Measurements from ENCODE around the gene PMM2.
"Not testable (repeated sequence)": the region's sequence is repeated elsewhere in the genome, so short reads cannot be mapped to it uniquely, and the experiment has no call there.

Gene PMM2

GRCh38 chr16:8782673-8783072, 15.0 kb upstream of the PMM2 start:
- no peak for DNase-seq (ENCODE audit: low spot score)

- DNase-seq (ENCODE audit: low spot score), result no peak
Observed at GRCh38 chr16:8785408-8785807, 12.2 kb upstream of the PMM2 start.

DNA sequence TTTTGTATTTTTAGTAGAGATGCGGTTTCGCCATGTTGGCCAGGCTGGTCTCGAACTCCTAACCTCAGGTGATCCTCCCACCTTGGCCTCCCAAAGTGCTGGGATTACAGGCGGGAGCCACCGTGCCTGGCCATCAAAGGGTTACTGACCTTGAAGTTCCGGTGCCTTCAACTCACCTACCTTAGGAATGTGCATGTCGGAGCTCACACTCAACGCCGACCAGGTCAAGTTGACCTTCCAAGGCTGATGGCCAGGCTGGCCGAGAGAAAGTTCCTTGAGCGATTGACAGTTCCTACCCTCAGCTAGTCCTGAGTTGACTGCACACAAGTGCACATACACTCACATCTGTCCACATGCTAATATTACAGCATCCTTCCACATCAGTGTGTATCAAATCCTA, 11.3 kb upstream of the PMM2 start:
- DNase-seq (ENCODE audit: low spot score), result not testable (repeated sequence)

- no peak for DNase-seq (ENCODE audit: low spot score)
Observed at GRCh38 chr16:8788578-8789172, 9.0 kb upstream of the PMM2 start.

DNA sequence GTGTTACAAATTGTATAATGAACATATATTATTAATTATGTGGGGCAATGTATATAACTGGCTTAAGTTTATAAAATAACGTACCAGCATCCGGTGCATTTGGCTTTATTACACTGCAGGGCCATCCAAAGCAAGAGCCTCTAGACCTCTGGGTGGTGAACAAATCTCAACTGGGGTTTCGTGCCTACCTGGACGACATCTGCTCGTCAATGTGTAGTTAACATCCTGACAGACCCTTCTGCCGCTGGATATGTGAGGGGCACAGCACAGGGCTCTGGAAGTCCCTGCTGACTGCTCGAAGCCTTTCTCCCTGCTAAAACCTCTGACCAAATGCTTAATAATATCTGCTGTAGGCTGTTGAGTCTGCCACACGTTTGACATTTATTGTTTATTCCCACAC, 2.5 kb upstream of the PMM2 start:
- DNase-seq (ENCODE audit: low spot score), result no peak

DNA sequence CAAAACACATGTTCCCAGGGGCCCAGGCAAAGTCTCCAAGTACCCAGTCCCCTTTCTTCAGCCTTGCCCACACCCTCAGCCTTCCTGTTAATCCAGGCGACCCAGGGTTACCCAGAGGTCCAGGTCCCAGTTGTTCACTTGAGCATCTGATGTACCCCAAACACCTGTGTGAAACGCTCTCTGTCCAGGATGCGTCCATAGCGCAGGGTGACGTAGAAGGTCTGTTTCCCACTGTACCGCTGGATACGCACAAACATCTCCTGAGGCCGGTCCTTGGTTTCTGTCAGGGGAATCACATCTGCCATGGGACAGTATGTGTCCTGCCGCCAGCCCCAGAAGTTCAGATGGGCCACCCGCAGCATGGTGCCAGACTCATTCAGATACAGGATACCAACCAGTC, 1.8 kb upstream of the PMM2 start:
- DNase-seq (ENCODE audit: low spot score), result no peak

GRCh38 chr16:8796469-8797363, 923 bp upstream of the PMM2 start:
- no peak for DNase-seq (ENCODE audit: low spot score)

GRCh38 chr16:8798174-8798527, 512 bp downstream of the PMM2 start:
- DNase-seq (ENCODE audit: low spot score), result no peak

GRCh38 chr16:8798535-8799157, 1.0 kb downstream of the PMM2 start:
- no peak for DNase-seq (ENCODE audit: low spot score)

DNA sequence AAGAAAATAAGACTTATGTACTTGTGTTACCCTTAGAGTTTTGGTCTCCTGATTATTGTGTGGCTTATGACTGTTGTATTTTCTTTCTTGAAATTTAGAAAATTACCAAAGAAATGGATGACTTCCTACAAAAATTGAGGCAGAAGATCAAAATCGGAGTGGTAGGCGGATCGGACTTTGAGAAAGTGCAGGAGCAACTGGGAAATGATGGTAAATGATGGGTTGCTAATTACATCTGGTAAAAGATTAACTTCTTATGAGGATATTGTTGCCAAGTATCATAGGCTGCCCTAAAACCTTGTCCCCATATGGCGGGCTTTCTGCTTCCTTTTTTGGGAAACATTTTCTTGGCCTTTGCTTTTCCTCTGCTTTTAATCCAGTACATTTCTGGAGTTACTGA, 4.1 kb downstream of the PMM2 start:
- DNase-seq (ENCODE audit: low spot score), result no peak

GRCh38 chr16:8803733-8804132, 6.1 kb downstream of the PMM2 start:
- not testable (repeated sequence) for DNase-seq (ENCODE audit: low spot score)

DNA sequence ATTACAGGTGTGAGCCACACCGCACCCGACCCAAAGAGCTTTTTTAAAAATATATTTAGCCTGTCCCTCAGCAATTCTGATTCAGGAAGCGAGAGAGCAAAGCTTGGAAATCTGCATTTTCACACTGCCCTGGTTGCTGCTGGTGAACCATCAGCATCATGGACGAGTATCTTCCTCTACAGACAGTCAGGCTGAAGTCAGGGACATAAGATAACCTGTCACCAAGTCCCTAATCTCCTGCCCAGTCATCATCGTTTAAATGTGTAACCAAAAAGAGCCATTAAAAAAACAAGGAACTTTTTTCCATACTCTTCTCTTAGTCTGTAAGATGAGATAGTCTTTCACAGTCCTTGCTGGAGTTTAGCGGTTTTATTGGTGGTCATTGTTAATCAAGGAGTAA, 6.7 kb downstream of the PMM2 start:
- no peak for DNase-seq (ENCODE audit: low spot score)

DNA sequence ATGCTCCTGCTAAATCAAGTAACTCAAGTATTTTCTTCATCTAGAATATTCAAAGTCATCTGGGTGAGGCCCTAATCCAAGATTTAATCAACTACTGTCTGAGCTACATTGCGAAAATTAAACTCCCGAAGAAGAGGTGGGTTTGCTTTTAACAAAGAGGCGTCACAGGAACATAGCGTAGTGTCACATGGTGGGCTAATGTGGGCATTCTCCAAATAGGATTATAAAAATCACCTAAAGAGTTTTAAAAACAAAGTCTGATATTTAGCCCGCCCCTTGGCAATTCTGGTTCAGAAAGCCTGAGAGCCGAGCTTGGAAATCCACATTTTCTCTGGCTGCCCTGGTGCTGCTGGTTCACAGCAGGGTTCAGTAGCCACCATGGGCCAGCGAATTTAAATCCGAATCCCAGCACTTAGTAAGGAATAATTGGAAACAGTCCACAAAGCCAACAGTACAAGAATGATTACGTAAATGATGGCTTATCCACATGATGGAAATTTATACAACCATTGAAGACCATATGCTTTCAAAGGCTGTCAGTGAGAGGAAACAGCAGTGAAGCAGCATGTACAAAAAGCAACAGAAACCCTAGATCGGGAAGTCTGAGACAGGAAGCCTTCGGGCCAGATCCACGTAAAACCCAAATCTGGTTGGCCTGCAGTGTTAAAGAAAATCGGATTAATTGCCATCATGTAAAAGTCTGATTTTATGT, 8.8 kb downstream of the PMM2 start:
- peak; percentile 33 for DNase-seq (ENCODE audit: low spot score)

DNA sequence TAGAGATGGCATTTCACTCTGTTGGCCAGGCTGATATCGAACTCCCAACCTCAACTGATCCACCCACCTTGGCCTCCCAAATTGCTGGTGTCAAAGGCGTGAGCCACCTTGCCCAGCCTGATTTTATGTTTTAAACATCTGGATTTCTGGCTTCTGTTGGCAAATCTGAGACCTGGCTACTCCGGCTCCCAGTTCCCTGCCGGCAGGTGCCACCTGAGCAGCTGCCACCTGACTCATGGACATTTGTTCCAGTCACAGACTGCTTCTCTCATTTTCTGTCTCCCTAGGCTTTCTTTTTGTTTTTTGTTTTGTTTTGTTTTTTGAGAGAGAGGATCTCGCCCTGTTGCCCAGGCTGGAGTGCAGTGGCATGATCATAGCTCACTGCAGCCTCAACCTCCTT, 9.6 kb downstream of the PMM2 start:
- DNase-seq (ENCODE audit: low spot score), result no peak

DNA sequence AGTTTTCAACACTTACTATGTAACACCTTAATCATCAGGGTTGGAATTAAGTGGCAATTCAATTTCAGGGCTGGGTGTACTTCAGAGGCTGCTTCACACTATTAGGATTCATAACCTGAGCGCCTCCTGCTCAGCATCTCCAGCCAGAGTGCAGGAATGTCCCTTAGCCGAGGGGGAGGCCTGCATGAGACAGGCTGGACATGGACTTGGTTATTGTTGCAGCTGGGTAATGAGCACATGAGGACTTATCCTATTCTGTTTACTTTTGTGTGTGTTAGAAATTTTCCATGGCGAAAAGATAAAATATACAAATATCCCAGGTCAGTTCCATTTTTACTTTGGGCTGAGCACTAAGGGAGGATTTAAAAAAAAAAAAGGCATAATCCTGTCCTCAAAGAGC, 10.4 kb downstream of the PMM2 start:
- DNase-seq (ENCODE audit: low spot score), result no peak

- DNase-seq (ENCODE audit: low spot score), result no peak
Observed at GRCh38 chr16:8808613-8809353, 11.1 kb downstream of the PMM2 start.

DNA sequence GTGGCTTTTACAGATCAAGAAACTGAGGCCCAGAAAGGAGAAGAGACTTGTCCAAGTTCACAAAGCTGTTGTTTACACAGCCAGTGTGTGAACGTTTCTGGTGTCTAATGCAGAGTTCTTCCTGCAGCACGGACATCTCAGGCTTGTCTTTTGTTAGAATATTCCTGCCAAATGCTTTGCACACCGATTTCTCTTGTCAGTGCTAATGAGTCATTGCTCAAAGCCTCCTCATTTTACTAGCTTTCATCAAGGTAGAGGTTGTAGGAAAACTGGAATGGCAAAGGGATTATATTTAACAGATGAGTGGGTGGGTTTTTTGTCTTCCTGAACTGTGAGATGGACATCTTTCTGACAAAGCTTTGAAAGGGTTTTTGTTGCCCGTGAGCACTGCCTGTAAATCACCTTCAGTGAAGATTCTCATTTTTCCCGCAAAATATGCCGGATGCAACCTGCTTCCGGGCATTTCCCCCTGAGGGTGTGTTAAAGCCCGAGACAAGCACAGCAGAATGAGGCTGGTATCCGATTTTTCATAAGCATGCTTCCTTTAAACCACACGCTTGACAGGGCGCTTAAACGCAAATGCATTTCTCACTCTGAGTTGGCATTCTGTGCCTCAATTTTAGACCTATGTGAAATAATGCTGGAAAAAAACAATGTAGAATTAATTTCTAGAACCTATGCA, 14.7 kb downstream of the PMM2 start:
- DNase-seq (ENCODE audit: low spot score), result no peak

DNA sequence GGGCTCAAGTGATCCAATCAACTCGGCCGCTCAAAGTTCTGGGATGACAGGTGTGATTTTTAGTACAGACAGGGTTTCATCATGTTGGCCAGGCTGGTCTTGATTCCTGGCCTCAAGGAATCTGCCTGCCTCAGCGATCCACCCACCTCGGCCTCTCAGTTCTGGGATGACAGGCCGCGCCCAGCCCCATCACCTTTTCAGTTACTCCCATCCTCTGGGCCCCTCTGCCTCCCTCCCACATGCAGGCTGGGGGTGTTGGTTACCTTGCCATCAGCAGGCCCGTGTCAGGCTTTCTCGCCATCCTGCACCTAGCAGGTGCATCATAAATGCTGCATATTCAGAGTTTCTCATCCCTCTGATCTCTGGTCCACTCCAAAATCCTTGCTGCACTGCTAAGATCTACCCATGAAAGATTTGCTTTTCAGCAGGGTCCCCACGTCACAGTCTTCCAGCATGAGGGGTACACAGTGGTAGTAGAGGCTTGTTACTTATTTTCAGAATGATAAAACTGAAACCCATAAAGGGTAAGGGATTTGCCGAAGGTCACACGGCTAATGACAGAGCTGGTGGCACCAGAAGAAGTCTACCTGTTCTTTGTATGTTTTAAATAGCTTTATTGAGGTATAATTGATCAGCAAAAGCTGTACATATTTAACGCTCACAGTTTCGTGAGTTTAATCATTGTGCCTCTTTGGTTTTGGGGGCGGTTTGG, 16.6 kb downstream of the PMM2 start:
- DNase-seq (ENCODE audit: low spot score), result no peak

DNA sequence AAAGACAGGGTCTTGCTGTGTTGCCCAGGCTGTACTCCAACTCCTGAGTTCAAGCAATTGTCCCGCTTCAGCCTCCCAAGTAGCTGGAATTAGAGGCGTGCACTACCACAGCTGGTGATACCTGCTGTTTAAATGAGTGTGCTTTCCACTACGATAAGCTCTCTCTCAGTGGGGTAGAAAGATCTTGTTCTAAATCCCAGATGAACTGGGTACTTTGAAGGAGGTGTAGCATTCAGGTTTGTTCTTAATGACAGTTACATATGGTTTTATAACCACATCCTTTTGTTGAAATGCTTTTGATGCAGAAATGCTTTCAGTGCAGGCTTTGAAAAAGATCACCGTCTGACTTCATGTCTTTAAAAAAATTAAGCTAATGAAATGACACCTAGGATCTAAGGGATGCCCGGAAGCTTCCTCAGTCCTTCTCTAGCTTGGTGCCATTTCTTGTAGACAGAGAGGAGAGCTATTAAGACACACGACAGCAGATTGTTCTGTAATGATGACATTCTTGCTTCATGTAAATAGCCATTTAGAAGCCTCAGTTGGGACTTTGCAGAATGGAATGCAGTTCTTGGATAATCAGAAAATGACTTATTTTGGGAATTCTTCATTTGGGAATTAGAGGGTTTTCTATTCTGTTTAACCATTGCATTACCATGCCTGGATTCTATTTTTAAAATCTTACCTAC, 19.5 kb downstream of the PMM2 start:
- no peak for DNase-seq (ENCODE audit: low spot score)

All from Ammon's horn (tissue), 1 donor.